A673 (cell line): ENCODE data around the gene INPP5A.

ENCODE experiments used
- CTCF ChIP-seq: fragments of 300-800, 200-600 bp; sonication (generic); conservative IDR thresholded peaks from 2 replicates; pipeline ENCODE4 v1.5.1; 2017; ENCODE audit warnings: low read depth, mild to moderate bottlenecking, antibody characterized with exemption, low read length, moderate library complexity, mixed read lengths
- EZH2 ChIP-seq: fragments of 200-600 bp; sonication (generic); IDR thresholded peaks from 2 replicates; pipeline ENCODE4 v1.6.1; 2017; ENCODE audit warnings: borderline replicate concordance, low read depth, mild to moderate bottlenecking, mixed read lengths, antibody characterized with exemption, low read length; ENCODE audit not compliant: poor library complexity, severe bottlenecking

- TF ChIP-seq CTCF (no peak), EZH2 (no peak)
Measured at GRCh38 chr10:132559538-132559937, 22.0 kb downstream of the INPP5A start.
